B cell (primary cell): ENCODE results near the gene BRWD1. TPM values are rescaled to one million over a fixed set of nuclear protein-coding genes. Genes with fewer than 3 reads are reported as not detected.

Experiments used
- ATAC-seq: fragments of 200-7000 bp; cut with Tn5 transposase; one replicate; pipeline ENCODE4 v1.10.0; 2021; ENCODE audit warnings: low read depth, mild to moderate bottlenecking, moderate number of reproducible peaks, moderate library complexity
- CTCF ChIA-PET: fragments of 350-600 bp; sonication (Branson Sonifier 250); formaldehyde crosslinking; loops from one replicate; lab custom pipeline; 2021; ENCODE audit warnings: antibody characterized with exemption, inconsistent platforms; lab: Charles Lee
- POLR2A ChIA-PET: fragments of 350-600 bp; sonication (Branson Sonifier 250); formaldehyde crosslinking; loops from one replicate; lab custom pipeline; 2021; ENCODE audit warnings: antibody characterized with exemption; lab: Charles Lee
- DNase-seq: peaks from one replicate; pipeline ENCODE4 v3.0.0; 2013
- H2AFZ ChIP-seq: 2 replicates; pipeline ENCODE4 v1.6.1; 2012; ENCODE audit warnings: mild to moderate bottlenecking, low read depth, low read length; ENCODE audit not compliant: insufficient read depth, poor library complexity, severe bottlenecking
- H3K27ac ChIP-seq, 2 donors: 1 replicate in 1 of 2; 2 replicates in 1 of 2; pipeline ENCODE4 v1.5.1; 2012 to 2013; ENCODE audit warnings: low read length in 2 of 2, mild to moderate bottlenecking in 2 of 2, moderate library complexity in 1 of 2
- H3K27me3 ChIP-seq, 4 experiments: fragments of 200-600 bp in 1 of 4; sonication (generic) in 1 of 4; replicated peaks in 1 of 4; 1 replicate in 2 of 4; 2 replicates in 2 of 4; pipeline versions ENCODE4 v1.6.1 to v1.7.0; 2013 to 2016; ENCODE audit warnings: low read length in 3 of 4, mild to moderate bottlenecking in 2 of 4, mixed read lengths in 1 of 4, moderate library complexity in 1 of 4; ENCODE audit not compliant: insufficient read depth in 4 of 4, control insufficient read depth in 3 of 4; ENCODE audit errors: control extremely low read depth in 1 of 4
- H3K36me3 ChIP-seq, 2 experiments: replicated peaks in 1 of 2; 1 replicate in 1 of 2; 2 replicates in 1 of 2; pipeline versions ENCODE4 v1.6.1 to v1.7.1; 2013; ENCODE audit warnings: low read length in 1 of 2; ENCODE audit not compliant: insufficient read depth in 2 of 2, control insufficient read depth in 1 of 2; ENCODE audit errors: control extremely low read depth in 1 of 2, extremely low read depth in 1 of 2
- H3K4me1 ChIP-seq, 2 donors: fragments of 200-600 bp in 1 of 2; sonication (generic) in 1 of 2; 1 replicate in 1 of 2; 2 replicates in 1 of 2; pipeline versions ENCODE4 v1.5.1 to v1.6.1; 2013 to 2017; ENCODE audit warnings: low read length in 2 of 2; ENCODE audit not compliant: control insufficient read depth in 2 of 2, insufficient read depth in 2 of 2
- H3K4me2 ChIP-seq: replicated peaks from 2 replicates; pipeline ENCODE3; 2012; ENCODE audit warnings: mild to moderate bottlenecking, low read depth, low read length; ENCODE audit not compliant: poor library complexity, severe bottlenecking
- H3K4me3 ChIP-seq, 5 experiments: fragments of 200-600 bp in 1 of 5; sonication (generic) in 1 of 5; 1 replicate in 3 of 5; 2 replicates in 2 of 5; pipeline versions ENCODE4 v1.5.1 to v1.7.0; 2011 to 2016; ENCODE audit warnings: low read length in 4 of 5, mild to moderate bottlenecking in 4 of 5, low read depth in 2 of 5, control low read depth in 1 of 5, moderate library complexity in 1 of 5; ENCODE audit not compliant: insufficient read depth in 1 of 5; ENCODE audit errors: control extremely low read depth in 1 of 5, extremely low read depth in 1 of 5
- H3K79me2 ChIP-seq: fragments of 200-600 bp; sonication (generic); one replicate; pipeline ENCODE4 v1.6.0; 2016; ENCODE audit warnings: low read length; ENCODE audit not compliant: control insufficient read depth, insufficient read depth
- H3K9ac ChIP-seq: fragments of 200-600 bp; sonication (generic); 2 replicates; pipeline ENCODE4 v1.6.1; 2017; ENCODE audit warnings: mild to moderate bottlenecking, low read length, moderate library complexity
- H3K9me3 ChIP-seq, 3 donors: one replicate each; pipeline versions ENCODE4 v1.6.1 to v1.7.1; 2013; ENCODE audit warnings: low read length in 2 of 3; ENCODE audit not compliant: control insufficient read depth in 2 of 3, insufficient read depth in 1 of 3; ENCODE audit errors: control extremely low read depth in 1 of 3
- H4K20me1 ChIP-seq: 2 replicates; pipeline ENCODE4 v1.6.0; 2012; ENCODE audit warnings: mild to moderate bottlenecking, low read length; ENCODE audit not compliant: insufficient read depth, control insufficient read depth, poor library complexity, severe bottlenecking
- H3K27ac Mint-ChIP-seq: one replicate; pipeline ENCODE4 v1.8.0; 2021; ENCODE audit warnings: mixed read lengths
- H3K27me3 Mint-ChIP-seq: one replicate; pipeline ENCODE4 v1.8.0; 2021; ENCODE audit warnings: mixed read lengths
- H3K4me1 Mint-ChIP-seq: one replicate; pipeline ENCODE4 v1.8.0; 2021; ENCODE audit warnings: mixed read lengths
- H3K4me3 Mint-ChIP-seq: one replicate; pipeline ENCODE4 v1.8.0; 2021; ENCODE audit warnings: mixed read lengths
- H3K9me3 Mint-ChIP-seq: one replicate; pipeline ENCODE4 v1.8.0; 2022; ENCODE audit warnings: mixed read lengths; ENCODE audit not compliant: insufficient read depth
- EZH2 ChIP-seq: IDR thresholded peaks from 2 replicates; pipeline ENCODE4 v1.6.1; 2012; ENCODE audit warnings: borderline replicate concordance, low read depth, mild to moderate bottlenecking, moderate library complexity, low read length; ENCODE audit not compliant: insufficient read depth, poor library complexity, severe bottlenecking
- WGBS: methylation state at CpG from one replicate; pipeline ENCODE4 v1.1.5; 2013; ENCODE audit warnings: missing lambda C conversion rate; ENCODE audit not compliant: insufficient coverage; 5-methylcytosine and 5-hydroxymethylcytosine counted together
- intact Hi-C: fragments of 100-400 bp; cut with micrococcal nuclease; formaldehyde crosslinking; loops from one replicate; pipeline ENCODE4 v1.10.0; 2022
- polyA plus RNA-seq: library from polyadenylated mRNA; depleted of rRNA; stranded (reverse); fragments of >200 nt; gene quantifications from 2 replicates; pipeline ENCODE4 v1.2.3, GENCODE V29; 2012
- total RNA-seq, 2 donors: library from RNA; stranded (reverse); fragments of 120-200 nt in 1 of 2; gene quantifications; 1 replicate in 1 of 2; 2 replicates in 1 of 2; pipeline versions ENCODE4 v1.2.3 to v1.2.4, GENCODE V29; 2013 to 2022
- TF ChIP-seq, protein P1 (sequence below): fragments of 200-600 bp; IDR thresholded peaks from one replicate; pipeline ENCODE4 v1.8.0; 2022; ENCODE audit warnings: antibody characterized with exemption, mild to moderate bottlenecking

Gene BRWD1
- total and polyA plus RNA-seq, 2 donors (not counting 1 experiment from before 2014, with no cell fraction given): 9.4 to 93.9 TPM

DNA sequence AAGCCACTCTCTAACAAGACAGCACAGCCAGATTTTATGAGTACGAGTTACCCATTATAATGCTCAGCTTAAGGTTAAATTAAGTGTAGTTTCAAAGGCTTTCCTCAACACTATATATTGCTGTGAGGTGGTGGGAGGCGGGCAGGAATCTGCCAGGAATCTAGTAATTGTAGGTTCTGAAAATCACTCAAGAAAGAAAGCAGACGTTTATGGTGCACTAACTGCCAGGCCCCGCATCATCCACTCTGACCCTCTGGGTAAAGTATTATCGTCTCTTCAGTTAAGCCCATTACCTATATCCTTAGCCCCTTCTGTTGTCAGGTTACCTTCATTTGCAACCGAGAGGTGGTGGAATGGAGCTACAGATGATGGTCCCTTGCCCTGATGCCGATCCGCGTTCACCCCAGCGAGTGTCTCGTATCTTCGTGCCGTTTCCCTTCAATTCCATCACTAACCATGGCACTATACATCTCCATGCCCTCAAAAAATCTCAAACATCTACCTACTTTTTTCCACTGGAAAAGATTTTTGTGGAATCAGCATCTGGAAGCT lies 23.1 kb upstream of the BRWD1 start:
- Mint-ChIP-seq H3K27ac (no peak overlapping the region), H3K4me3 (no peak overlapping the region), H3K4me1 (no peaks in the 10 kb centered on the region), H3K27me3 (no peaks in the 10 kb centered on the region), H3K9me3 (no peaks in the 10 kb centered on the region)
- no peak for ATAC-seq
- Histone ChIP-seq H3K9ac (no peak overlapping the region), H3K9me3 (no peaks in the 10 kb centered on the region), H3K4me3 (no peak overlapping the region), H3K4me2 (no peak overlapping the region), H3K27me3 (no peaks in the 10 kb centered on the region), H2AFZ (no peak overlapping the region), H3K27ac (no peak overlapping the region), H4K20me1 (no peaks in the 10 kb centered on the region), H3K79me2 (no peaks in the 10 kb centered on the region), H3K36me3 (peaks cover 0 to 7% of the 10 kb centered on the region in 2 experiments), H3K4me1 (no peaks in the 10 kb centered on the region)
- ChIA-PET CTCF (no interaction called here), POLR2A (no interaction called here)
- intact Hi-C loops: no loop called here
- DNase-seq: no peak
- TF ChIP-seq, protein P1, sequence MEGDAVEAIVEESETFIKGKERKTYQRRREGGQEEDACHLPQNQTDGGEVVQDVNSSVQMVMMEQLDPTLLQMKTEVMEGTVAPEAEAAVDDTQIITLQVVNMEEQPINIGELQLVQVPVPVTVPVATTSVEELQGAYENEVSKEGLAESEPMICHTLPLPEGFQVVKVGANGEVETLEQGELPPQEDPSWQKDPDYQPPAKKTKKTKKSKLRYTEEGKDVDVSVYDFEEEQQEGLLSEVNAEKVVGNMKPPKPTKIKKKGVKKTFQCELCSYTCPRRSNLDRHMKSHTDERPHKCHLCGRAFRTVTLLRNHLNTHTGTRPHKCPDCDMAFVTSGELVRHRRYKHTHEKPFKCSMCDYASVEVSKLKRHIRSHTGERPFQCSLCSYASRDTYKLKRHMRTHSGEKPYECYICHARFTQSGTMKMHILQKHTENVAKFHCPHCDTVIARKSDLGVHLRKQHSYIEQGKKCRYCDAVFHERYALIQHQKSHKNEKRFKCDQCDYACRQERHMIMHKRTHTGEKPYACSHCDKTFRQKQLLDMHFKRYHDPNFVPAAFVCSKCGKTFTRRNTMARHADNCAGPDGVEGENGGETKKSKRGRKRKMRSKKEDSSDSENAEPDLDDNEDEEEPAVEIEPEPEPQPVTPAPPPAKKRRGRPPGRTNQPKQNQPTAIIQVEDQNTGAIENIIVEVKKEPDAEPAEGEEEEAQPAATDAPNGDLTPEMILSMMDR: no peak
- TF ChIP-seq EZH2: no peak
- WGBS: no CpG with 5 or more reads among the region's 13 CpGs

DNA sequence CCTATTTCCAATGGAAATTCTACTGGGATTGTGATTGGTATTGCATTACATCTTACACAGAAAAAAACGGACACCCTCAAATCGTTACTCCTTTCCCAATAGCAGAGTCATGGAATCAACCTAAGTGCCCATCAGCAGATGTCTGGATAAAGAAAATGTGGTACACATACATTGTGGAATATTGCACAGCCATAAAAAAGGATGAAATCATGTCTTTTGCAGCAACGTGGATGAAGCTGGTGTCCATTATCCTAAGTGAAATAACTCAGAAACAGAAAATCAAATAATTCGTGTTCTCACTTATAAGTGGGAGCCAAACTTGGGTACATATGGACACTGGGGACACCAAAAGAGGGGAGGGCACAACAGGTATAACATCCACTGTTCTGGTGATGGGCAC lies 21.2 kb upstream of the BRWD1 start:
- POLR2A ChIA-PET: no interaction called here

More for the DNA sequence above, 21.2 kb upstream of the BRWD1 start:
- H3K4me1 ChIP-seq: no peaks in the 10 kb centered on the region
- no peaks in the 10 kb centered on the region for H3K79me2 ChIP-seq
- Mint-ChIP-seq H3K27ac (no peak overlapping the region), H3K4me3 (no peak overlapping the region), H3K9me3 (no peaks in the 10 kb centered on the region), H3K27me3 (no peaks in the 10 kb centered on the region), H3K4me1 (peaks cover 2% of the 10 kb centered on the region)
- CTCF ChIA-PET: no interaction called here
- H3K27me3 ChIP-seq: no peaks in the 10 kb centered on the region
- no peaks in the 10 kb centered on the region for H3K9me3 ChIP-seq
- no peak for ATAC-seq
- intact Hi-C loops: no loop called here
- no peaks in the 10 kb centered on the region for H3K36me3 ChIP-seq
- no peak overlapping the region for H2AFZ ChIP-seq
- no peaks in the 10 kb centered on the region for H4K20me1 ChIP-seq
- TF ChIP-seq, protein P1: no peak
- no peak for TF ChIP-seq EZH2
- no peak for DNase-seq
- WGBS: 90% methylated on average over 2 of the region's 4 CpGs
- H3K27ac ChIP-seq: no peak overlapping the region
- no peak overlapping the region for H3K4me2 ChIP-seq
- no peak overlapping the region for H3K9ac ChIP-seq
- H3K4me3 ChIP-seq: no peak overlapping the region
